HepG2 (cell line): Measurements from ENCODE around the gene RSPH4A. TPM values are rescaled to one million over a fixed set of nuclear protein-coding genes. Genes with fewer than 3 reads are reported as not detected.
A peak's percentile ranks its signal among the peaks of the same experiment; 100 is the strongest.

ENCODE experiments used
- HDAC2 ChIP-seq: sonication (generic); formaldehyde crosslinking; IDR thresholded peaks from 2 replicates; pipeline ENCODE4 v1.4.0; 2020; ENCODE audit warnings: missing genetic modification reagents
- HNRNPH1 ChIP-seq: fragments of 200-400 bp; formaldehyde crosslinking; optimal IDR thresholded peaks from 2 replicates; pipeline ENCODE3; 2017; ENCODE audit warnings: mild to moderate bottlenecking, low read depth, low read length
- HNRNPLL ChIP-seq: fragments of 200-400 bp; formaldehyde crosslinking; IDR thresholded peaks from 2 replicates; pipeline ENCODE4 v1.6.1; 2017; ENCODE audit warnings: mild to moderate bottlenecking, low read depth, low read length; ENCODE audit not compliant: poor library complexity, severe bottlenecking
- LCORL ChIP-seq, 2 experiments: fragments of 450-650 bp in 1 of 2; sonication (generic) in 1 of 2; formaldehyde crosslinking in 1 of 2; IDR thresholded peaks; 2 replicates each; pipeline versions ENCODE4 v1.5.0 to v1.6.1; 2017 to 2020; ENCODE audit warnings: antibody characterized with exemption in 1 of 2, missing genetic modification reagents in 1 of 2
- NFE2L1 ChIP-seq: sonication (generic); formaldehyde crosslinking; IDR thresholded peaks from 2 replicates; pipeline ENCODE4 v1.4.0; 2020; ENCODE audit warnings: missing genetic modification reagents, mild to moderate bottlenecking, borderline replicate concordance
- NKX3-1 ChIP-seq: sonication (generic); formaldehyde crosslinking; IDR thresholded peaks from 2 replicates; pipeline ENCODE4 v1.5.0; 2020; ENCODE audit warnings: missing genetic modification reagents
- SRSF9 ChIP-seq: fragments of 200-400 bp; formaldehyde crosslinking; IDR thresholded peaks from 2 replicates; pipeline ENCODE4 v1.6.1; 2018; ENCODE audit warnings: borderline replicate concordance, mild to moderate bottlenecking, low read depth, low read length; ENCODE audit not compliant: insufficient read depth, poor library complexity, severe bottlenecking
- ZNF20 ChIP-seq: sonication (generic); formaldehyde crosslinking; IDR thresholded peaks from 2 replicates; pipeline ENCODE4 v1.4.0; 2020; ENCODE audit warnings: mild to moderate bottlenecking, moderate library complexity, missing genetic modification reagents
- ZNF484 ChIP-seq: sonication (generic); formaldehyde crosslinking; IDR thresholded peaks from 2 replicates; pipeline ENCODE4 v1.5.1; 2020; ENCODE audit warnings: mild to moderate bottlenecking, low read depth, missing genetic modification reagents, borderline replicate concordance
- polyA plus RNA-seq, 8 experiments: library from polyadenylated mRNA; depleted of rRNA in 3 of 8; stranded (reverse) in 7 of 8; unstranded in 1 of 8; fragments of >200 nt; fragmentation: Illumina TruSeq in 4 of 8; extraction: Trizol in 4 of 8; gene quantifications; 2 replicates each; pipeline versions ENCODE4 v1.2.1 to v1.2.3, GENCODE V29; 2011 to 2016; ENCODE audit warnings: low read depth in 4 of 8, missing spikeins in 1 of 8, mixed read lengths in 1 of 8; ENCODE audit not compliant: insufficient read depth in 1 of 8
- total RNA-seq, 5 experiments: library from RNA; depleted of rRNA; stranded (reverse); fragments of >200 nt; fragmentation: Illumina TruSeq; extraction: Trizol; gene quantifications; 2 replicates each; pipeline ENCODE4 v1.2.3, GENCODE V29; 2016; ENCODE audit warnings: low read depth in 1 of 5
- TF ChIP-seq, protein P1 (sequence below): sonication (generic); formaldehyde crosslinking; IDR thresholded peaks from 2 replicates; pipeline ENCODE4 v1.4.0; 2020; ENCODE audit warnings: missing genetic modification reagents, borderline replicate concordance
- TF ChIP-seq, protein P2 (sequence below): sonication (generic); formaldehyde crosslinking; IDR thresholded peaks from one replicate; pipeline ENCODE4 v1.5.1; 2020; ENCODE audit warnings: mild to moderate bottlenecking, missing genetic modification reagents; ENCODE audit errors: not compliant biosample characterization
- TF ChIP-seq, protein P3 (sequence below): sonication (generic); formaldehyde crosslinking; IDR thresholded peaks from 2 replicates; pipeline ENCODE4 v1.8.0; 2022; ENCODE audit warnings: missing genetic modification reagents, low read depth, mild to moderate bottlenecking, borderline replicate concordance
- TF ChIP-seq, protein P4 (sequence below): sonication (generic); formaldehyde crosslinking; IDR thresholded peaks from 2 replicates; pipeline ENCODE4 v1.8.1; 2023; ENCODE audit warnings: mild to moderate bottlenecking, moderate library complexity, missing genetic modification reagents

RSPH4A gene
- total and polyA plus RNA-seq, 2 of the 13 experiments (the other 11 are each of a cell fraction or from before 2014, with no cell fraction given): 0.24 to 0.40 TPM

DNA sequence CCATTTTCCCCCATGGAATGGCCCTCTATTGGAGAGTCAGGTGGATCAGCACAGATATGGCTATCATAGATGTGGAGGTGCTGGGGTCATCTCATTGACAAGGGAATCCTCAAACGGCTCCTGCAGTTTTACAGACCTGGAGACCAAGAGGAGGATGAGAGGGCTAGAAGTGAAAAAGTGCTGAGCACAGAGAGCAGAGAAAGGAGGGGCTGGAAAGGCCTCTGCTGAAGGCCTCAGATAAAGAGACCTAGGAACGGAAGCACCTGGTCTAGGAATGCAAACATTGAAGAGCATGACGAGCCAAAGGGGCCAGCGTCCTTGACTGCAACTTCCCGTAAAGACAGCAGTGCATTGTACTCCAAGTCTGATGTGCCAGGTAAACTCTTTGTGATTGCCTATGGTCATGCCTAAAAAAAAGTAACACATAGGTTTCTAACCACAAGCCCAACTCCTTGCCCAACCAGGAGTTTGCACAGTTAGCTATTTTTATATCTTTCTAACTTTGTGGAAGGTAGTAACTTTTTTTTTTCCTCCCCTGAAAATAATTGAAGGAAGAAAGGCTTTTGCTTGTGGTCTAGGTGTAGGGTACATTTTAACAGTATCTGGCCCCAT is 15.2 kb downstream of the RSPH4A start (continued):
- TF ChIP-seq NFE2L1 (CRISPR knock-in tag) (no peak), ZNF20 (CRISPR knock-in tag) (no peak), HDAC2 (peak; percentile 97), HNRNPH1 (no peak), LCORL (IDR thresholded peaks at IDR 0.05) (peak; percentile 70; the same call in 1 of the 2 replicates), LCORL (CRISPR knock-in tag; IDR thresholded peaks at IDR 0.05) (peak; percentile 91), SRSF9 (no peak), HNRNPLL (no peak), ZNF484 (CRISPR knock-in tag) (no peak), NKX3-1 (CRISPR knock-in tag) (no peak)
- TF ChIP-seq, protein P1, sequence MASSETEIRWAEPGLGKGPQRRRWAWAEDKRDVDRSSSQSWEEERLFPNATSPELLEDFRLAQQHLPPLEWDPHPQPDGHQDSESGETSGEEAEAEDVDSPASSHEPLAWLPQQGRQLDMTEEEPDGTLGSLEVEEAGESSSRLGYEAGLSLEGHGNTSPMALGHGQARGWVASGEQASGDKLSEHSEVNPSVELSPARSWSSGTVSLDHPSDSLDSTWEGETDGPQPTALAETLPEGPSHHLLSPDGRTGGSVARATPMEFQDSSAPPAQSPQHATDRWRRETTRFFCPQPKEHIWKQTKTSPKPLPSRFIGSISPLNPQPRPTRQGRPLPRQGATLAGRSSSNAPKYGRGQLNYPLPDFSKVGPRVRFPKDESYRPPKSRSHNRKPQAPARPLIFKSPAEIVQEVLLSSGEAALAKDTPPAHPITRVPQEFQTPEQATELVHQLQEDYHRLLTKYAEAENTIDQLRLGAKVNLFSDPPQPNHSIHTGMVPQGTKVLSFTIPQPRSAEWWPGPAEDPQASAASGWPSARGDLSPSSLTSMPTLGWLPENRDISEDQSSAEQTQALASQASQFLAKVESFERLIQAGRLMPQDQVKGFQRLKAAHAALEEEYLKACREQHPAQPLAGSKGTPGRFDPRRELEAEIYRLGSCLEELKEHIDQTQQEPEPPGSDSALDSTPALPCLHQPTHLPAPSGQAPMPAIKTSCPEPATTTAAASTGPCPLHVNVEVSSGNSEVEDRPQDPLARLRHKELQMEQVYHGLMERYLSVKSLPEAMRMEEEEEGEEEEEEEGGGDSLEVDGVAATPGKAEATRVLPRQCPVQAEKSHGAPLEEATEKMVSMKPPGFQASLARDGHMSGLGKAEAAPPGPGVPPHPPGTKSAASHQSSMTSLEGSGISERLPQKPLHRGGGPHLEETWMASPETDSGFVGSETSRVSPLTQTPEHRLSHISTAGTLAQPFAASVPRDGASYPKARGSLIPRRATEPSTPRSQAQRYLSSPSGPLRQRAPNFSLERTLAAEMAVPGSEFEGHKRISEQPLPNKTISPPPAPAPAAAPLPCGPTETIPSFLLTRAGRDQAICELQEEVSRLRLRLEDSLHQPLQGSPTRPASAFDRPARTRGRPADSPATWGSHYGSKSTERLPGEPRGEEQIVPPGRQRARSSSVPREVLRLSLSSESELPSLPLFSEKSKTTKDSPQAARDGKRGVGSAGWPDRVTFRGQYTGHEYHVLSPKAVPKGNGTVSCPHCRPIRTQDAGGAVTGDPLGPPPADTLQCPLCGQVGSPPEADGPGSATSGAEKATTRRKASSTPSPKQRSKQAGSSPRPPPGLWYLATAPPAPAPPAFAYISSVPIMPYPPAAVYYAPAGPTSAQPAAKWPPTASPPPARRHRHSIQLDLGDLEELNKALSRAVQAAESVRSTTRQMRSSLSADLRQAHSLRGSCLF (CRISPR knock-in tag): no peak
- TF ChIP-seq, protein P2, sequence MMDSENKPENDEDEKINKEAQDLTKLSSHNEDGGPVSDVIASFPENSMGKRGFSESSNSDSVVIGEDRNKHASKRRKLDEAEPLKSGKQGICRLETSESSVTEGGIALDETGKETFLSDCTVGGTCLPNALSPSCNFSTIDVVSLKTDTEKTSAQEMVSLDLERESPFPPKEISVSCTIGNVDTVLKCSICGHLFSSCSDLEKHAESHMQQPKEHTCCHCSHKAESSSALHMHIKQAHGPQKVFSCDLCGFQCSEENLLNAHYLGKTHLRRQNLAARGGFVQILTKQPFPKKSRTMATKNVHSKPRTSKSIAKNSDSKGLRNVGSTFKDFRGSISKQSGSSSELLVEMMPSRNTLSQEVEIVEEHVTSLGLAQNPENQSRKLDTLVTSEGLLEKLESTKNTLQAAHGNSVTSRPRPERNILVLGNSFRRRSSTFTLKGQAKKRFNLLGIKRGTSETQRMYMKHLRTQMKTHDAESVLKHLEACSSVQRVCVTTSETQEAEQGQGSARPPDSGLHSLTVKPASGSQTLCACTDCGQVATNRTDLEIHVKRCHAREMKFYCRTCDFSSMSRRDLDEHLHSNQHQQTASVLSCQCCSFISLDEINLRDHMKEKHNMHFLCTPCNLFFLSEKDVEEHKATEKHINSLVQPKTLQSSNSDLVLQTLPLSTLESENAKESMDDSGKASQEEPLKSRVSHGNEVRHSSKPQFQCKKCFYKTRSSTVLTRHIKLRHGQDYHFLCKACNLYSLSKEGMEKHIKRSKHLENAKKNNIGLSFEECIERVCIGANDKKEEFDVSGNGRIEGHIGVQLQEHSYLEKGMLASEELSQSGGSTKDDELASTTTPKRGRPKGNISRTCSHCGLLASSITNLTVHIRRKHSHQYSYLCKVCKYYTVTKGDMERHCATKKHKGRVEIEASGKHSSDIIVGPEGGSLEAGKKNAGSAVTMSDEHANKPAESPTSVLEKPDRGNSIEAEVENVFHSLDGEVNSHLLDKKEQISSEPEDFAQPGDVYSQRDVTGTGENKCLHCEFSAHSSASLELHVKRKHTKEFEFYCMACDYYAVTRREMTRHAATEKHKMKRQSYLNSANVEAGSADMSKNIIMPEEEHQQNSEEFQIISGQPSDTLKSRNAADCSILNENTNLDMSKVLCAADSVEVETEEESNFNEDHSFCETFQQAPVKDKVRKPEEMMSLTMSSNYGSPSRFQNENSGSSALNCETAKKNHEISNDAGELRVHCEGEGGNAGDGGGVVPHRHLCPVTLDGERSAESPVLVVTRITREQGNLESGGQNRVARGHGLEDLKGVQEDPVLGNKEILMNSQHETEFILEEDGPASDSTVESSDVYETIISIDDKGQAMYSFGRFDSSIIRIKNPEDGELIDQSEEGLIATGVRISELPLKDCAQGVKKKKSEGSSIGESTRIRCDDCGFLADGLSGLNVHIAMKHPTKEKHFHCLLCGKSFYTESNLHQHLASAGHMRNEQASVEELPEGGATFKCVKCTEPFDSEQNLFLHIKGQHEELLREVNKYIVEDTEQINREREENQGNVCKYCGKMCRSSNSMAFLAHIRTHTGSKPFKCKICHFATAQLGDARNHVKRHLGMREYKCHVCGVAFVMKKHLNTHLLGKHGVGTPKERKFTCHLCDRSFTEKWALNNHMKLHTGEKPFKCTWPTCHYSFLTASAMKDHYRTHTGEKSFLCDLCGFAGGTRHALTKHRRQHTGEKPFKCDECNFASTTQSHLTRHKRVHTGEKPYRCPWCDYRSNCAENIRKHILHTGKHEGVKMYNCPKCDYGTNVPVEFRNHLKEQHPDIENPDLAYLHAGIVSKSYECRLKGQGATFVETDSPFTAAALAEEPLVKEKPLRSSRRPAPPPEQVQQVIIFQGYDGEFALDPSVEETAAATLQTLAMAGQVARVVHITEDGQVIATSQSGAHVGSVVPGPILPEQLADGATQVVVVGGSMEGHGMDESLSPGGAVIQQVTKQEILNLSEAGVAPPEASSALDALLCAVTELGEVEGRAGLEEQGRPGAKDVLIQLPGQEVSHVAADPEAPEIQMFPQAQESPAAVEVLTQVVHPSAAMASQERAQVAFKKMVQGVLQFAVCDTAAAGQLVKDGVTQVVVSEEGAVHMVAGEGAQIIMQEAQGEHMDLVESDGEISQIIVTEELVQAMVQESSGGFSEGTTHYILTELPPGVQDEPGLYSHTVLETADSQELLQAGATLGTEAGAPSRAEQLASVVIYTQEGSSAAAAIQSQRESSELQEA (CRISPR knock-in tag): no peak
- TF ChIP-seq, protein P3, sequence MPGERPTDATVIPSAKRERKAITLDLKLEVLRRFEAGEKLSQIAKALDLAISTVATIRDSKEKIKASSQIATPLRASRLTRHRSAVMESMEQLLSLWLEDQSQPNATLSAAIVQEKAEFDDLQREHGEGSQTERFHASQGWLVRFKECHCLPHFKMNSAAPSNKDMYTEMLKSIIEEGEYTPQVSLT (CRISPR knock-in tag): 0 out of 2 replicates have a peak, but pooled peaks have one; percentile 69
- TF ChIP-seq, protein P4, sequence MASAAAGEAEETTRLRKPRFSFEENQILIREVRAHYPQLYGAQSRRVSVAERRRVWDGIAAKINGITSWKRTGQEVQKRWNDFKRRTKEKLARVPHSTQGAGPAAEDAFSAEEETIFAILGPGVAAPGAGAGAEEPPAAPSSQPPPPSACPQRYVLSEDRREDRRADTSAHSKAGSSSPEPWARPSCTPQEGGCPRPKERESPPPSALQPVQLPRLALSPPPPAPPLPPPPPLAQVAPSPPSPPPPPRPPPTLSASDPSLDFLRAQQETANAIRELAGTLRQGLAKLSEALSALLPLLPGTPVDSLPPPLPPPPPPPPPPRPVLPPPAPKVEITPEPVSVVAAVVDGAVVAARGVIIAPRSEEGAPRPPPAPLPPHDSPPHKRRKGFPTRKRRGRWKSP (CRISPR knock-in tag): peak; percentile 85; the same call in 1 of the 2 replicates
